ENCODE results near the gene TEX11. TPM values are rescaled to one million over a fixed set of nuclear protein-coding genes. Genes with fewer than 3 reads are reported as not detected.
"Not testable (repeated sequence)": the region's sequence is repeated elsewhere in the genome, so short reads cannot be mapped to it uniquely, and the experiment has no call there.

Gene TEX11
- total RNA-seq, 1 experiment from 2014 or later = 0.03 TPM

DNA sequence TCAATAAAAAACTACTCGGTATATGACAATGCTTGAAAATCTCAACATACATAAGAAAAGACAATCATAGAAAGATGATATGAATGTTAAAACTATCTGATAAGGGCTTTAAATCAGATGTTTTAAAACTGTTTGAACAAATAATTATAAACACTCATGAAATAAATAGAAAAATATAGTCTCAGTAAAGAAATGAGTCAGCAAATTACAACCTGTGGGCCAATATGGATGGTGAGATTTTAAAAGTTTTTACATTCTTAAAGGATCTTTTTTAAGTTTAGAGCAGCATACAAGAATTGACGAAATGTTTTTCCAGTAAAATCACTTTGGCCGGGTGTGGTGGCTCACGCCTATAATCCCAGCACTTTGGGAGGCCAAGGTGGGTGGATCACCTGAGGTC lies 83.1 kb downstream of the TEX11 start:
- no peak overlapping the region for H3K4me3 ChIP-seq (ENCODE audit: insufficient read depth, low read depth, low read length)
- no peaks in the 10 kb centered on the region for H3K27me3 ChIP-seq (ENCODE audit: control insufficient read depth, insufficient read depth, low read length)
- DNase-seq = no peak
- H3K36me3 ChIP-seq (replicated peaks; ENCODE audit: control insufficient read depth, insufficient read depth, low read length) = no peaks in the 10 kb centered on the region

DNA sequence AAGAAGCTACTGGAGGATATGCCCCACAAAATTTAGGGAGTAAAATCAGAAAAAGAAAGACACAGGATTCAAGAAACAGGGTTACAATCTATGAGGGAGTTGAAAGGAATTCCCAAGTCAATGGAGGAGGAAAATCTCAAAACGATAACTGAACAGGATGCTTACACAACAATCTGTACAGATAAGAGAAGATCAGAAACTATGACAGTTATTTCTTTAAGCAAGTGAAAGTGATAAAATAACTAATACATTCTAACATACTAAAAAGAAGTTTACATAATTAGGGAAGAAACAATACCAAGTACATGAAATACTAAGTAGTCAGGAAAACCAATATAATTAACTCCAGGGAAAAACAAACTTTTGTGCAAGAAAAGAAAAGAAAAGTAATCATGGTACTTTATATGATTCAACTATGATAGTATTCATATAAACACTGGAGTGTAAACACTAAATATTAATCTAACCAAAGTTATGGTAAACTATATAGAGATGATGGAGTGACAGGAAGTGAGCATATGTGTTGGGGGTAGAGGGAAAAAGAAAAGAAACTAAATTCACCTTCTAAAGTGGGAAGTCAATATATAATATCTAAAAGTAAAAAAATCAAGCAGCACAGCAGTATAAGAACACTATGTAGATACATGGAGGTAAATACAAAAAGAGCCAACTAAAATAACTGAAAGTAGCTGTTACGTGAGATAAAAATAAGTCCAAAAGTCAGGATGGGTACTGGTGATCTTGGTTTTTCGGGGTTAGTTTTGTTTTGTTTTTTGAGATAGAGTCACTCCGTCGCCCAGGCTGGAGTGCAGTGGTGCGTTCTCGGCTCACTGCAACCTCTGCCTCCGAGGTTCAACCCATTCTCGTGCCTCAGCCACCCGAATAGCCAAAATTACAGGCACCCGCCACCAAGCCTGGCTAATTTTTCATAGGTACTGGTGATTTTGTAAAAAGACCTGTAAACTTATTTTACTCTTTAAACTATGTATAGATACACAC lies 99.3 kb downstream of the TEX11 start:
- Histone ChIP-seq H3K27me3 (ENCODE audit: control insufficient read depth, insufficient read depth, low read length) (no peaks in the 10 kb centered on the region), H3K4me3 (ENCODE audit: insufficient read depth, low read depth, low read length) (no peak overlapping the region)
- no peak for DNase-seq

DNA sequence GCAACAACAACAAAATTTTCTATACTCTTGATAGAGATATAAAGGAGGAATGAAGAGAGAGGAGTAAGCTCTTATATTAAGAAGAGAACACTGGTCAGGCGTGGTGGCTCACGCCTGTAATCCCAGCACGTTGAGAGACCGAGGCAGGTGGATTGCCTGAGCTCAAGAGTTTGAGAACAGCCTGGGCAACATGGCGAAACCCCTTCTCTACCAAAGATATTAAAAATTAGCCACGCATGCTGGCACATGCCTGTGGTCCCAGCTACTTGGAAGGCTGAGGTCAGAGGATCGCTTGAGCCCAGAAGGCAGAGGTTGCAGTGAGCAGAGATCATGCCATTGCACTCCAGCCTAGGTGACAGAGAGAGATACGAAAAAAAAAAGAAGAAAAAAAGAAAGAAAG lies 102.4 kb downstream of the TEX11 start:
- no peaks in the 10 kb centered on the region for H3K36me3 ChIP-seq (replicated peaks; ENCODE audit: control insufficient read depth, insufficient read depth, low read length)
- no peaks in the 10 kb centered on the region for H3K27me3 ChIP-seq (ENCODE audit: control insufficient read depth, insufficient read depth, low read length)
- DNase-seq = no peak
- no peak overlapping the region for H3K4me3 ChIP-seq (ENCODE audit: insufficient read depth, low read depth, low read length)

More for the DNA sequence above, 99.3 kb downstream of the TEX11 start:
- H3K36me3 ChIP-seq (replicated peaks; ENCODE audit: control insufficient read depth, insufficient read depth, low read length) = no peaks in the 10 kb centered on the region

DNA sequence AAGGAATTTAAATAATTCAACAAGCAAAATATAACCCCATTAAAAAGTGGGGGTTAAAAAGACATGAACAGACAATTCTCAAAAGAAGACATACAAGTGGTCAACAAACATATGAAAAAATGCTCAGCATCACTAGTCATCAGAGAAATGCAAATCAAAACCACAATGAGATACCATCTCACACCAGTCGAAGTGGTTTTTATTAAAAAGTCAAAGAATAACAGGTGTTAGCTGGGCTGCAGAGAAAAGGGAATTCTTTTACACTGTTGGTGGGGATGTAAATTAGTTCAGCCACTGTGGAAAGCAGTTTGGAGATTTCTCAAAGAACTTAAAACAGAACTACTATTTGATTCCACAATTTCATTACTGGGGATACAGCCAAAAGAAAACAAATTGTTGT lies 111.8 kb downstream of the TEX11 start:
- H3K36me3 ChIP-seq (replicated peaks; ENCODE audit: control insufficient read depth, insufficient read depth, low read length); H3K27me3 ChIP-seq (ENCODE audit: control insufficient read depth, insufficient read depth, low read length); DNase-seq; H3K4me3 ChIP-seq (ENCODE audit: insufficient read depth, low read depth, low read length): not testable (repeated sequence)

DNA sequence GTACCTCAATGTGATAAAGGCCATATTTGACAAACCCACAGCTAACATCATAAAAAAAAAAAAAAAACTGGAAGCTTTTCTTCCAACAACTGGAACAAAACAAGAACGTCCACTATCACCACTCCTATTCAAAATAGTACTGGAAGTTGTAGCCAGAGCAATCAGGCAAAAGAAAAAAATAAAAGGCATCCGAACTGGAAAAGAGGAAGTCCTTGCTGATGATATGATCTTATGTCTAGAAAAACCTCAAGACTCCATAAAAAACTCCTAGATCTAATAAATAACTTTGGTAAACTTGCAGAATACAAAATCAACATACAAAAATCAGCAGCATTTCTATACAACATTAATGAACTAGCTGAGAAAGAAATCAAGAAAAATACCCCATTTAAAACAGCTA lies 134.3 kb downstream of the TEX11 start:
- no peaks in the 10 kb centered on the region for H3K36me3 ChIP-seq (replicated peaks; ENCODE audit: control insufficient read depth, insufficient read depth, low read length)
- H3K4me3 ChIP-seq (ENCODE audit: insufficient read depth, low read depth, low read length) = no peak overlapping the region
- no peaks in the 10 kb centered on the region for H3K27me3 ChIP-seq (ENCODE audit: control insufficient read depth, insufficient read depth, low read length)
- DNase-seq = no peak

DNA sequence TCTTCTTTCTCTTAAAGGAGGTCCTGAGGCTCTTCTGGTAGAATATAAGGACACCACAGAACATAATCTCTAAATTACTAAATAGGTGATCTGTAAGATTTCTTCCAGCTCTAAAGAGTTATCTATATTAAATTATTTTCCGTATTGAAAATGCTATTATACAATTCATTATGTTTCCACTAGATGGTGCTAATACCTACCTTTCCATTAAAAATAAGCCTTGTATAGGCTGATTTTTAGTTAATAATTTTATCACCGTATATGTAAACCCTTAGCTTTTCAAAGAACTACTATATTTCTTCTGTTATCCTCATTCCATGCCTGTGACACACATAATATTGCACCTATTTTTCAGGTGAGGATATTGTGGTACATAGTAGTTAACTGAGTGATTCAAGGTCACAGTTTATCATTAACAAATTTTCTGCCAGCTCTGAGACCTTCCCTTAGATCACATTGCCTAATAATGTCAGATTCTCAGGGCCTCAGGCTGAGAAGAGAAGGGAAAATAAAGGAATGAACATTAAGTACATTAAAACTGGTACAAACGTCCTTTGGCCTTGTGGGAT lies 138.8 kb downstream of the TEX11 start:
- Histone ChIP-seq H3K36me3 (replicated peaks; ENCODE audit: control insufficient read depth, insufficient read depth, low read length) (no peaks in the 10 kb centered on the region), H3K27me3 (ENCODE audit: control insufficient read depth, insufficient read depth, low read length) (no peaks in the 10 kb centered on the region), H3K4me3 (ENCODE audit: insufficient read depth, low read depth, low read length) (no peak overlapping the region)
- no peak for DNase-seq

DNA sequence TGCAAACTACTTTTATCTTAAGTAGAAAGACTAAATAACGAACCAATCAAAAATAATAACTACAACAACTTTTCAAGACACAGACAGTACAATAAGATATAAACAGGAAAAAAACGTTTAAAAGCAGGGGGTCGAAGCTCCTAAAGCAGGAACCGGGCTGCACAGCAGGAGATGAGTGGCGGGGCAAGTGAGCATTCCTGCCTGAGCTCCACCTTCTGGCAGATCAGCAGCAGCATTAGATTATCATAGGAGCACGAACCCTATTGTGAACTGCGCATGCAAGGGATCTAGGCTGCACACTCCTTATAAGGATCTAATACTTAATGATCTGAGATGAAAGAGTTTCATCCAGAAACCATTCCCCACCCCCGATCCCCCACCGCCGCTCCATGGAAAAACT lies 146.2 kb downstream of the TEX11 start:
- no peak overlapping the region for H3K4me3 ChIP-seq (ENCODE audit: insufficient read depth, low read depth, low read length)
- H3K27me3 ChIP-seq (ENCODE audit: control insufficient read depth, insufficient read depth, low read length) = no peaks in the 10 kb centered on the region
- no peaks in the 10 kb centered on the region for H3K36me3 ChIP-seq (replicated peaks; ENCODE audit: control insufficient read depth, insufficient read depth, low read length)
- no peak for DNase-seq

DNA sequence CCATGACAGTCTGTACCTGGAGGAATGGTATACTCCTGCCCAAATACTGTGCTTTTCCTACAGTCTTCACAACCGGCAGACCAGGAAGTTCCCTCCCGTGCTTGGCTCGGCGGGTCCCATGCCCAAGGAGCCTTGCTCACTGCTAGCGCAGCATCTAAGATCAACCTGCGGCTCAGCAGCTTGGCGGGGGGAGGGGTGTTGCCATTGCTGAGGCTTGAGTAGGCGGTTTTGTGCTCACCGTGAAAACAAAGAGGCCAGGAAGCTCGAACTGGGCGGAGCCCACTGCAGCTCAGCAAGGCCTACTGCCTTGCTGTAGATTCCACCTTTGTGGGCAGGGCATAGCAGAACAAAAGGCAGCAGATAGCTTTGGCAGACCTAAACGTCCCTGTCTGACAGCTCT lies 152.7 kb downstream of the TEX11 start:
- no peaks in the 10 kb centered on the region for H3K27me3 ChIP-seq (ENCODE audit: control insufficient read depth, insufficient read depth, low read length)
- H3K4me3 ChIP-seq (ENCODE audit: insufficient read depth, low read depth, low read length) = no peak overlapping the region
- H3K36me3 ChIP-seq (replicated peaks; ENCODE audit: control insufficient read depth, insufficient read depth, low read length) = no peaks in the 10 kb centered on the region
- peak; percentile 11 for DNase-seq

DNA sequence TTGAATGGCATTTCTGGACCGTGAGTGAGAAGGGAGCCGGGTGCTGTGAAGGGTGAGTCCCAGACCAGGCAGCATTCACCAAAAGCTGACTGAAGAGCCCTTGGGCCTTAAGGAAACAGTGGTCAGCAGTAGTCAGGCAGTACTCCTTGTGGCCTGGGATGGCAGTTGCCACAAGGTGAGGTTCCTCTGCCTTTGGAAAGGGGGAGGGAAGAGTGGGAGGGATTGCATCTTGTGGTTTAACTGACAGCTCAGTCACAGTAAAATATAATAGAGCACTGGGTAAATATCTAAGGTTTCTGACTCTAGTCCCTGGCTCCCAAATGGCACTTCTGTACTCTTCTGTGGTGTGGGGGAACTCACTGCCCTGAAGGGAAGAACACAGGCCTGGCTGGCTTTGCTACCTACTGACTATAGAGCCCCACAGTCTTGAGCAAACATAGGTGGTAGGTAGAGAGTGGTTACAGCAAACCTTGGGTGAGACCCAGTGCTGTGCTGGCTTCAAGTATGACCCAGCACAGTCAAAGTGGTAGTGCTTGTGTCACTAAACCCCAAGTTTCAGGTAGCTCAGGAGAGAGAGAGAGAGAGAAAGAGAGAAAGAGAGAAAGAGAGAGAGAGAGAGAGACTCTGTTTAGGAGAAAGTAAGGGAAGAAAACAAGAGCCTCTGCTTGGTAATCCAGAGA lies 154.2 kb downstream of the TEX11 start:
- no peaks in the 10 kb centered on the region for H3K27me3 ChIP-seq (ENCODE audit: control insufficient read depth, insufficient read depth, low read length)
- DNase-seq = no peak
- H3K36me3 ChIP-seq (replicated peaks; ENCODE audit: control insufficient read depth, insufficient read depth, low read length) = no peaks in the 10 kb centered on the region
- no peak overlapping the region for H3K4me3 ChIP-seq (ENCODE audit: insufficient read depth, low read depth, low read length)

DNA sequence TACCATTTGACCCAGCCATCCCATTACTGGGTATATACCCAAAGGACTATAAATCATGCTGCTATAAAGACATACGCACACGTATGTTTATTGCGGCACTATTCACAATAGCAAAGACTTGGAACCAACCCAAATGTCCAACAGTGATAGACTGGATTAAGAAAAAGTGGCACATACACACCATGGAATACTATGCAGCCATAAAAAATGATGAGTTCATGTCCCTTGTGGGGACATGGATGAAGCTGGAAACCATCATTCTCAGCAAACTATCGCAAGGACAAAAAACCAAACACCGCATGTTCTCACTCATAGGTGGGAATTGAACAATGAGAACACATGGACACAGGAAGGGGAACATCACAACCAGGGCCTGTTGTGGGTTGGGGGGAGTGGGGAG lies 174.7 kb downstream of the TEX11 start:
- H3K36me3 ChIP-seq (replicated peaks; ENCODE audit: control insufficient read depth, insufficient read depth, low read length); H3K27me3 ChIP-seq (ENCODE audit: control insufficient read depth, insufficient read depth, low read length); DNase-seq; H3K4me3 ChIP-seq (ENCODE audit: insufficient read depth, low read depth, low read length): not testable (repeated sequence)

DNA sequence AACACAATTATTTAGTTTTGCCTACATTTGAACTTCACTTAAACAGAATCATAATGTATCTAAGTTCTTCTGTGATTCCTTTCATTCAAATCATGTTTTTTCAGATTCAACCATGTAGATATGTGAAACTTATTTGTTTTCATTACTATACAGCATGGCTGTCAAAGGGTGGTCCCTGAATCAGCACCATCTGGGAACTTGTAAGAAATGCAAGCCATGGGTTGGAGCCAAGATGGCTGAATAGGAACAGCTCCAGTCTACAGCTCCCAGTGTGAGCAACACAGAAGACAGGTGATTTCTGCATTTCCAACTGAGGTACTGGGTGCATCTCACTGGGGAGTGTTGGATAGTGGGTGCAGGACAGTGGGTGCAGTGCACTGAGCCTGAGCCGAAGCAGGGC lies 180.6 kb downstream of the TEX11 start:
- DNase-seq; H3K4me3 ChIP-seq (ENCODE audit: insufficient read depth, low read depth, low read length); H3K27me3 ChIP-seq (ENCODE audit: control insufficient read depth, insufficient read depth, low read length); H3K36me3 ChIP-seq (replicated peaks; ENCODE audit: control insufficient read depth, insufficient read depth, low read length): not testable (repeated sequence)

DNA sequence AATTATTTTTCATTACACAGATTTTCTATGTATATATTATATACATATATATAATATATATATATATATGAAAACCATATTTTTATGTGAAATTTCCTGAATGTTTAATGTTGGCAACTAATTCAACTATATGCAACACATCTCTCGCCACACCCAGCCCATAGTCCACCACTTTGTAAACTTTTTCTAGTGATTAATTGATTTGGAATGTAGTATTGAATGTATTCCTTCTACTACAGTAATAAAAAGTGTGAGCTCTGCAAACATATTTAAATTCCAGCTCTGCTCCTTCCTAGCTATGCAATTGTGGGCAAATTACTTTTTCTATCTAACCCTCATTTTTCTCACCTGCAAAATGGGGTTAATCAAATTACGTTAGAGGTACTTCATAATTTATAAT lies 187.8 kb downstream of the TEX11 start:
- Histone ChIP-seq H3K36me3 (replicated peaks; ENCODE audit: control insufficient read depth, insufficient read depth, low read length) (no peaks in the 10 kb centered on the region), H3K4me3 (ENCODE audit: insufficient read depth, low read depth, low read length) (no peak overlapping the region), H3K27me3 (ENCODE audit: control insufficient read depth, insufficient read depth, low read length) (no peaks in the 10 kb centered on the region)
- no peak for DNase-seq

DNA sequence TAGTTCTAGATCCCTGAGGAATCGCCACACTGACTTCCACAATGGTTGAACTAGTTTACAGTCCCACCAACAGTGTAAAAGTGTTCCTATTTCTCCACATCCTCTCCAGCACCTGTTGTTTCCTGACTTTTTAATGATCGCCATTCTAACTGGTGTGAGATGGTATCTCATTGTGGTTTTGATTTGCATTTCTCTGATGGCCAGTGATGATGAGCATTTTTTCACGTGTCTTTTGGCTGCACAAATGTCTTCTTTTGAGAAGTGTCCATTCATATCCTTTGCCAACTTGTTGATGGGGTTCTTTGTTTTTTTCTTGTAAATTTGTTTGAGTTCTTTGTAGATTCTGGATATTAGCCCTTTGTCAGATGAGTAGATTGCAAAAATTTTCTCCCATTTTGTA lies 197.2 kb downstream of the TEX11 start:
- not testable (repeated sequence) for H3K36me3 ChIP-seq (replicated peaks; ENCODE audit: control insufficient read depth, insufficient read depth, low read length); H3K4me3 ChIP-seq (ENCODE audit: insufficient read depth, low read depth, low read length); H3K27me3 ChIP-seq (ENCODE audit: control insufficient read depth, insufficient read depth, low read length); DNase-seq

DNA sequence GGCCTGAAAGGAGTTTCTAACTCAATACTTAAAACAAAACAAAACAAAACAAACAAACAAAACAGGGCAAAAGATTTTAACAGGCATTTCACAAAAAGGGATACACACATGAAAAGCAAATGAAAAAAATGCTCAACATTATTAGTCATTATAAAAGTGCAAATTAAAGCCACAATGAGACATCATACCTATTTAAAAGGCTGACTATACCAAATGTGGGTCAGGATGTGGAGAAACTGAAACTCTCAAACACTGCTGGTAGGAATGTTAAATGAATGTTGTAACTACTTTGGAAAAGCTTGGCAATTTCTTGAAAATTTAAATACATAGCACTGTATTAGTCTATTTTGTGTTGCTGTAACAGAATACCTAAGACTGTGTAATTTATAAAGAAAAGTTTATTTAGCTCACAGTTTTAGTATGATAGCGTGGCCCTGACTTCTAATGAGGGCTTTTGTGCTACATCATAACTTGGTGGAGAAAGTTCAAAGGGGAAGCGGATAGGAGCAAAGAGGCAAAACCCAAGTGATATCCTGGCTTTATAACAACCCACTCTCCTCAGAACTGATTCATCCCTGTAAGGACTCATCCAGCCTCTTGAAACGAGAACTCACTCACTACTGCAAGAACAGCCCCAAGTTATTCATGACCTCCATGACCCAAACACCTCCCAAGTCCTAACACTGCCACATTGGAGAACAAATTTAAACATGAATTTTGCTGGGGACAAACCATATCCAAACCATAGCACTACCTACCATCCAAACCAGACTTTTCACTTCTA lies 214.0 kb downstream of the TEX11 start:
- no peaks in the 10 kb centered on the region for H3K27me3 ChIP-seq (ENCODE audit: control insufficient read depth, insufficient read depth, low read length)
- DNase-seq = no peak

More for the DNA sequence above, 214.0 kb downstream of the TEX11 start:
- Histone ChIP-seq H3K4me3 (ENCODE audit: insufficient read depth, low read depth, low read length) (no peak overlapping the region), H3K36me3 (replicated peaks; ENCODE audit: control insufficient read depth, insufficient read depth, low read length) (no peaks in the 10 kb centered on the region)

Data from H7 (cell line).